GM18951 (cell line): ENCODE results near the gene FYN.

Experiments
- POLR2A ChIP-seq: IDR thresholded peaks from 4 replicates; pipeline ENCODE4 v1.6.1; 2011; ENCODE audit warnings: mild to moderate bottlenecking; ENCODE audit not compliant: insufficient read length, insufficient read depth; ENCODE audit errors: extremely low read depth
- in situ Hi-C: fragments of 300-500 bp; cut with MboI; formaldehyde crosslinking; loops from one replicate; pipeline ENCODE4 v1.12.0; 2022; ENCODE audit warnings: low sequenced_read_pairs, mixed read lengths, inconsistent platforms; ENCODE audit not compliant: unreplicated experiment

Gene FYN

DNA sequence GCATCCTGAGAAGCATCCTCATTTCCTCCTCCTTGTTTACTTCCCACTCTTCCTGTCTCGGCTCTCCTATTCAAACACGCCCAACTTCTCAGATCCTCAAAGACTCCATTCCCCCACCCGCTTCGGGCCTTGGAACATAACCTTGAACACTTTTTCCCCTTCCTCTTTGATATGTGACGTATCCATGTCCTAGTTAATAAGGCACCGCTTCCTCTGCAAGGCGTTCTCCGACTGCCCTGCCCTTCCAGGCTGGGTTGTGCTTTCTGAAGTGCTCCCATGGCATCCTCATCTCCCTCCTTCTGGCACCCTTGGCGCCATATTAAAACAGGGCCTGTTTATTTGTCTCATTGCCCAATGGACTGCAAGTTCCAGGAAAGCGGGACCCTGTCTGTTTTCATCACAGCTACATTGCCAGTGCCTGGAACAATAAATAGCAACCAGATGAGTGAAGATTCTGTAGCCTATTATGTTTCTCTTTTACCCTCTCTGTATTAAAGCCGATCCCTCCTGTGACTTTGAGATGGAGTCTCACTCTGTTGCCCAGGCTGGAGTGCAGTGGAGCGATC is 152.2 kb downstream of the FYN start:
- no peak for TF ChIP-seq POLR2A
- in situ Hi-C loops, result no loop called here

DNA sequence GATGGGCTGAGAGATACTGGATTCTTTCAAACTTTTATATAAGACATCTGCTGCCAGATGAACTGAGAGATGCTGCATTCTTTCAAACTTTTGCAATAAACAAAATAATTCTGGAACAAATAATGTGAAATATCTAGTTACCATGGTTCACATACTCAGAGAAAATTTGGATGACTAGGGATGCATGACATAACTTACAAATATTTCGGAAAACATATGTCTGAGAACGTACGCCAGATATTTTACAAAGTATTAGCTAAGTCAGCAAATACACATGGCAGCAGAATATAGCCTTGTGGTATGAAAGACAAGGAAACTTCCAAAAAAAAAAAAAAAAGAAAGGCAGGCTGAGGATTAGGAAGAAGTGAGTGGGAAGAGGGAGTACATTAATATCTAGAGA is 154.3 kb downstream of the FYN start:
- in situ Hi-C loops, result no loop called here
- TF ChIP-seq POLR2A, result no peak

DNA sequence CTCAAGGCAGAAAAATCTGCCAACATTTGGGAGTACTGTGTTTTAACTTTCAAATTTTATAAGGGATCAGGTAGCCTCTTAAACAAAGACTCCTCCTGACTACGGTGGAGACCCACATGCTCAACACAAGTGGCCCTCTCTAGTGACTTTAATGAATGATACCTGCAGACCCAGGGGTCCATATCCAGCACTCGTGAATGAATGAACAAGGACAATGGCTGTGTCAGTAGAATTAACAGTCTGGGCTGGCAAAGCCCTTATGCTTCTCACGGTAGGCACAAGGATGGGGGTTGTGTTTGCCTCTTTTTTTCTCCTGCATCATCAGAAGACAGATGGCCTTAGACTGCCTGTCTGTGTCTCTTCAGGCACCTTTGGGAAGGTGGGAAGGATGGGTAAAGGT is 154.9 kb downstream of the FYN start:
- no peak for TF ChIP-seq POLR2A
- in situ Hi-C loops, result no loop called here

DNA sequence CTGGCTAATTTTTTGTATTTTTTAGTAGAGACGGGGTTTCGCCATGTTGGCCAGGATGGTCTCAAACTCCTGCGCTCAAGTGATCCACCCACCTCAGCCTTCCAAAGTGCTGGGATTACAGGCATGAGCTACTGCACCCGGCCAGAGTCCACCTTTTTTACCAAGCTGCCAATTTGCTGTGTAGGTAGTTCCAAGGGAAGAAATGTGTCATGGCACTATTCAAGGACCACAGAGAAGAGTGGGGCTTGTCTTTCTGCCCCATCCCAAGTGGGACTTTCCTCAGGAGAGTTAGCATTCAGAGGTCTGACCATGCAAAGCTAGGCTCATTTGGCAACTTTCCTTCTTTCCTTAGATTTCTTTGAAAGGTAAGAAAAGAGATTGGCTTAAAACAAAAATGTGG is 155.6 kb downstream of the FYN start:
- in situ Hi-C loops, result no loop called here
- no peak for TF ChIP-seq POLR2A

DNA sequence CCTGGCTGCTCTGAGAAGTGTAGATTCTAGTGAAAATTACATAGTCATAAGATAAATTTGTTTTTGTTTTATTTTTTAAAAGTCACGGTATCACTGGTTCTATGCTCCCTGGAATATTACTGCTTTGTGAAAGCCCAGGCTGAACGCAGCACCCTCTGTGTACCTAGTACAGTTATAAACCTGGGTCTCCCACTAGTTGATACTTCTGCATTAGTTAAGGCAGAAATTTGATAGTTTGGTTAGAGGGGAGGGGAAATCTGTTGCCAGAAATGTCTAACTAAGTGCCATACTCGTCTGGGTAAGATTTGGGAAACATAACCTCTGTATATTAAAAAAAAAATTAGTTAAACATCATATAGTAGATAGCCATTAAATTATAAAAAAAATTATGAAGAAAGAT is 156.9 kb downstream of the FYN start:
- no peak for TF ChIP-seq POLR2A

DNA sequence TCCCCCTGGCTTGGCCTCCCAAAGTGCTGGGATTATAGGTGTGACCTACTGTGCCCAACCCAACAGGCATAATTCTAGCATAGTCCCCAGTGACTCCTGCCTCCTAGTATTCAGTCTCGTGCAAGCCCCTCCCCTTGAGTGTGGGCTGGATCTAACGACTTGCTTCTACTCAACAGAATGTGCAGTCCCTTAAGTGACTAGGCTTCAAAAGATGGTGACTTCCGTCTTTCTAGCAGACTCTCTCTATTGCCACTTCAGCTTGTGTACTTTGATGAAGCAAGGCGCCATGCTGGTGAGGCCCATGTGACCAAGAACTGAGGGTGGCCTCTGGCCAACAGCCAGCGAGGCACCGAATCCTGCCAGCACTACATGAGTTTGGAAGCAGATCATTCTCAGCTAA is 157.9 kb downstream of the FYN start:
- no peak for TF ChIP-seq POLR2A
- in situ Hi-C loops, result no loop called here

More for the DNA sequence above, 156.9 kb downstream of the FYN start:
- in situ Hi-C loops, result no loop called here

DNA sequence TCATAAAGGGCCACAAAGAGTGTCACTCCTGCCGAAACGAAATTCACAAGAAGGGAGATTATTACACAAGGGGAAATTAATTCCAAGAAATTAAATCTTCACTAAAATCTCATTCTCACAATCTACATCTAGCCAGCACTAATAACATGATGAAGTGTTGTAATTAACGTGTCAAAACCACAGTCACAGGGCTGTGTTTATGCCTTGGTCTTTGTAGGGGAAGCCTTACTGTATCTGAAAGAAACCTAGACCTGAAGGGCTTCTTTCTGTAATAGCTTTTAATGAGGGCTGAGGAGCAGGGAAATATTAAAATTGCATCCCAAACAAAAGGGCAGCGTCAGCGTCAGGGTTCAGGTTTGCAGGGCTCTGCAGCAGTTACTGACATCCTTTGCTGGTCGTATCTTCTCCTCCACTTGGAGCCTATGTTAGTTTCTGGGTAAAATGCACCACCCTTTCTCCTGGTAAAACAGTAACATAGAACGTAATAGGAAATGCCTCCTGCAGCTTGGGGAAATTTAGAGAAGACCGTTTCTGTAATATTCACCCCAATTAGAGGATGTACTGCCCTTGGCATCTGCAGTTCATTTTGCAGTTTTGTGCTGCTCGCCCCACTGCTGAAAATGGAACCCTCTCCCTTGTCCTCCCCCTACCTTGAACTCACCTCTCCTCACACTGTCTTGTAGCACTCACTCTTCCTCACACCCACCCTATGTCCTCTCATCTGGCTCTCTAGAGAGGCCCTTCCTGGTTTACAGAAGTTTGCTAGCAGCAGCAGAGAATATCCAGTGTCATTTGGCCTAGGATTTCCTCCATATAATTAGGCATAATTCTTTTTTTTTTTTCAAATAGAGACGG is 158.6 kb downstream of the FYN start:
- in situ Hi-C loops, result loop anchor here (5.0 kb wide), 1 partner anchor 283 kb away; no protein-coding TSS in a partner anchor
- TF ChIP-seq POLR2A, result no peak

DNA sequence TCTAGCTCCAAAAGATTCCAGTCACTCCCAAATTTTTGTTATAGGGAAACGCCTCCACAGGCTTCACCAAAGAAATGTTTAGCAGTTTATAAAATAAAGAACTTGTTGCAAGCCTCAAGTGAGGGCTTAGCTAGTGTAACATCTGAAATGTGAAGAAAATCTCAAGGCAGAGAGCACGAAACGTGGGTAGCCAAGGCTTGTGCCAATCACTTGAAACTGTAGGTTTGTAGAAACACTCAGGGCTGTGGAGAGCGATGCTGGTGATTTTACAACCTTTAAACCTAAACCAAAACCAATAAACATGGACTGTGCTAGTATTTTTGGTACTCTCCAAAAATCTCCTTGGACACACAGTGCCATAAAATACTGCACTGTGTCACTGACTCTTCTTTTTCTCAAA is 159.4 kb downstream of the FYN start:
- in situ Hi-C loops, result loop anchor here (5.0 kb wide), 1 partner anchor 283 kb away; no protein-coding TSS in a partner anchor
- no peak for TF ChIP-seq POLR2A

DNA sequence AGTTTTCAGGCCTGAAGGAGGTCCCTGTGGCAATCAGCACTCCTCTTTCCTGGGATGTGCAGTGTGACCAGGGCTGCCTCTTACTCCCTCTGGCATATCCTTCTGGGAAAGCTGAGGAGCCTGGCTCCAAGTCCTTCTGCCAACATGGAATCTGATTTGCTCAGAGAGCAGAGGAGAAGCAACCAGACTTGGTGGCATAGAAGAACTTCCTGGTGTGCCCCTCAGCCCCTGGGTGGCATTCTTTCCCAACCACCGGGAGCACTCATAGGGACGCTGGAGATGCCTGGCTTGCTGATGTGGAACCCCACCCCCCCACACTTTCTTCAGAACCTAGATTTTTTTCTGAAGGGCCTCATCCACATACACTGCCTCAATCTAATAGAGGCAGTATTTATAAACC is 160.0 kb downstream of the FYN start:
- in situ Hi-C loops, result loop anchor here (5.0 kb wide), 1 partner anchor 284 kb away; no protein-coding TSS in a partner anchor
- no peak for TF ChIP-seq POLR2A

DNA sequence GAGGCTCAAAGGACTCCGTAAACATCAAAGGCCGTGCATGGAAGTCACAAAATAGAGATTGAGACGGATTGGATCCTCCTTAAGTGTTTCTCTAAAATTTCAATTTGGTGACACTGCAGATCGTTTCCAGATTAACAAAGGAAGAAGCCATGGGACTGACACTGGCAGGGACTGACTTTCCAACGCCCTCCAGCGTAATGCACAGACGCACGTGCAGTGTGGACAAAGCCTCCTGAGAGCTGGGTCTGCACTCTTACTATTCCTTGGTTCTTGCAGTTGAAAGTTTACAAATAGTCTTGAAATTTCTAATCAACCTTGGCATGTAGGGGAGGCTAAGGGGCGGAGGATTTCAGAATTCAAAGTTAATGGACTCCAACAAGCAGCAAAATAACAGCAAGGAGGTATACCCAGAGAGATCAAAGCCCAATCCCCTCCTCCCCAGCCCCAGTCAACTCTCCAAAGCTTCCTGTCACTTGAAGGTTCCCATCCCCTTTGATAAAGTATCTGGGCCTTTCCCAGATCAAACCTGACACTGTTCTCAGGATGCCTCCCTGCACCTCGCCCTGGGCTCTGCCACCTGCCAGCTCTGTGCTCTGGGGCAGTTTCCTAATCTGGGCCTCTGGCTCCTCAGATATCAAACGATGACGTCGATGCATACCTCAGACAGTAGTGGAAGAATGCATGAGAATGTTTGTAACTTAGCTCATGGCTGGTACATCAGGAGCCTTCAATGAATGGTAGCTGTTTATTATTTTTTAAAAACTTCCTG is 161.1 kb downstream of the FYN start:
- in situ Hi-C loops, result loop anchor here (5.0 kb wide), 1 partner anchor 285 kb away; no protein-coding TSS in a partner anchor
- TF ChIP-seq POLR2A, result no peak

DNA sequence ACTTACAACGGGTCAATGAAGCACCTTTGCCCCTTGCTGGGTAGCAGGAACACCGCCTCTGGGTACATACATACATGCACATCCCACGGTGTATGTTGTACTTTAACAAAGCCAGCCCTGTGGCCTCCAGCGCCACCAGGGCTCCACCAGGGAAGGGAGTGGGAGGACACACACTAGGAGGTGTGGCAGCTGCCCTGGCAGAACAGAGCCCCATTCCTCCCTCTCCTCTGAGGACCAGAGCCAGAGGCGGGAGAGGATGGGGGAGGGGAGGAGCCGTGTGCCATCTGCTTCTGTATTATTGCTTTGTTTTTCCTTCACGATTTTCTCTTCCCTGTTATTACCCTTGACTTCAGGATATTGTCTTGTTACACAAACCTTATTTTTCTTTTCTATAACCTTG is 161.8 kb downstream of the FYN start:
- TF ChIP-seq POLR2A, result no peak
- in situ Hi-C loops, result loop anchor here (5.0 kb wide), 1 partner anchor 286 kb away; no protein-coding TSS in a partner anchor

DNA sequence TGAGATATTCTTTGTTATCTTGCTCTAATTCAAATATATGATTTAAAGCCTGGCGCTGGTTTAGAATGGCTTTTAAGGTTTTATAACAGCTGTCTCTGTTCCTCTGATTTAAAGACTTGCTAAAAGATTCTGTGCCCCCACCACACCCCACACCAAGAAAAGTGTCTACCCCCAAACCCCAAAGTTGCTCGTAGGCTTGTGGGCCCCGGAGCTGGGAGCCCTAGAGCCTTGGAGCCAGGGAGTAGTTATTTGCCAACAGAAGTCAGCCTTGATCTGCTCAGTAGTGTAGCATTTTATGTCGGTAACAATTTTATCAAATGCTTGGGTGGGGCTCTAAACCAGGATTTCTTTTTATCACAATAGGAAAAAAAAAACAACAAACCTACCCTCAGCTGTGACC is 162.3 kb downstream of the FYN start:
- no peak for TF ChIP-seq POLR2A
- in situ Hi-C loops, result loop anchor here (5.0 kb wide), 1 partner anchor 286 kb away; no protein-coding TSS in a partner anchor

DNA sequence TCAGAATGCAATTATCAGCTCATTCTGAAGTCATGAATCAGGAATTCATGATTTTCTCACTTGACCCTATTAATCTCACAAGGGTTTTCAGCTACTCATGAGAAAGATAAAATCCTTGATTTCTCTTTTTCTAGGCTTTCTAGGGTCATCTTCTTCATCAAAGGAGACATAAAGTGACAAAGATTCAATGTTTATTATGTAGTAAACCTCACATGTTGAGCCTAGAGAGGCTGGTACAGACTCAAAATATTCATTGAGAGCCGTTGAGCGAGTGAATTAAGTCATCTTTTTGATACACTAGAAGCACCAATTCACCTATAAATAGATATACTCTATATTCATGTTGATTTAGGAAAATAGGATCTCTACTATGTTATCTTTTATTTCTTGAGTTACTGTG is 162.8 kb downstream of the FYN start:
- in situ Hi-C loops, result loop anchor here (5.0 kb wide), 1 partner anchor 287 kb away; no protein-coding TSS in a partner anchor
- no peak for TF ChIP-seq POLR2A

DNA sequence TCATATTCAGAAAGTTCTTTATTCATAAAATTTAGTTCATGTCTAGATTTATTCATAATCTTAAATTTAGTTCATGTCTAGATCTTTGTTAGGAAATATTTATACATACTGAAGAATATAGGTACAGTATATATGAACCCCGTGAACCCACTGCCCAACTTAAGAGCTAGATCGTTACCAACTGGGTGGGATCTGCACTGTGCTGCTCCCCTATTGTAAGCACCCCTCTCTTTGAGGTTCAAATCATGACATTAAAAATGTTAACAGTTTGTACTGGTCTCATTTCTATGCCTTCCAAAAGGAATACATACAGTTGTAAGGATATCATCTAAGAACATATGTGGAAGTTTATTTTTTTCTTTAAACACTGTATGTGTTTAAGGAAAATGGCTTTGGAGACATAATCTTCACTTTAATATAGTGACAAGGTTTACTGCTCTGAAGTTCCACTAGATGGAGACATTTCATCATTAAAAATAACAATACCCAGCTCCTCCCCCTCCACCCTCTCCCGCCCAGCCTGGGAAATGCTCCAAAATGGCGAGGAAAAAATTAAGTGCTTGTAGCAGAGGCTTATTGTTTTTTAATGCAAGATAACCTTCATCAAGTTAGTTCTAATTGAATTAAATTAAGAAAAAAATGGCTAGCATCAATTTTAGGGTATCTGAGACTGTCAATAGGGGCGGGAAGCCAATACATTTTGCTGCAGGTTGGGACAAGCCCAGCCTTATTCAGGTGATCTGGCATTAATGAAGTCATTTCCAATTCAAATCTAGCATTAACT is 163.4 kb downstream of the FYN start:
- in situ Hi-C loops, result loop anchor here (5.0 to 10.0 kb wide), 2 partner anchors 287 to 325 kb away; no protein-coding TSS in a partner anchor
- TF ChIP-seq POLR2A, result no peak
